SKM-1 treated with dmso at 0.1 percent for 144 hours (cell line): Measurements from ENCODE around the gene PSMD9.
"Not testable (repeated sequence)": the region's sequence is repeated elsewhere in the genome, so short reads cannot be mapped to it uniquely, and the experiment has no call there.

Source experiments
- DNase-seq: peaks from one replicate; lab custom pipeline; 2025; ENCODE audit not compliant: unreplicated experiment; lab: John Stamatoyannopoulos, UW

The PSMD9 gene

GRCh38 chr12:121917950-121918678 is 29.5 kb downstream of the PSMD9 start, which contains the start of gene CFAP251:
Gene CFAP251 (plus strand): TSS chr12:121918592. CDS start chr12:121921306, 2,714 bp downstream.
- peak; percentile 74 for DNase-seq

DNA sequence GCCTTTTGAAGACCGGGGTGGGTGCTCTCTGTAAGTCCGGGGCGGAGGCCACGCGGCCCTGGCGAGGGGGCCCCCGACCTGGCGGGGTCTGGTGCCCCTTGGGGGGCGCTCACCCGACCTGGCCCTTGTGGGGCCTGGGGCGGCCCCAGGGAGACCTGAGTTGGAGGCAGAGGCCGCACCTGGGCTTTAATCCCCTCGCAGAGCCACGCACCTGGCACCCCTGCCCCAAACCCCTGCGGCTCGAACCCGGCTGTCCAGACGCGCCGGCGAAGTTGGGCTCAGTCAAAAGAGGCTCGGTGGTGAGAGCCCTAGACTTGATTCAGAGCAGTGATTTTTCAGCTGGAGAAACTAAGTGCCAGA is 30.1 kb downstream of the PSMD9 start:
- DNase-seq: no peak

DNA sequence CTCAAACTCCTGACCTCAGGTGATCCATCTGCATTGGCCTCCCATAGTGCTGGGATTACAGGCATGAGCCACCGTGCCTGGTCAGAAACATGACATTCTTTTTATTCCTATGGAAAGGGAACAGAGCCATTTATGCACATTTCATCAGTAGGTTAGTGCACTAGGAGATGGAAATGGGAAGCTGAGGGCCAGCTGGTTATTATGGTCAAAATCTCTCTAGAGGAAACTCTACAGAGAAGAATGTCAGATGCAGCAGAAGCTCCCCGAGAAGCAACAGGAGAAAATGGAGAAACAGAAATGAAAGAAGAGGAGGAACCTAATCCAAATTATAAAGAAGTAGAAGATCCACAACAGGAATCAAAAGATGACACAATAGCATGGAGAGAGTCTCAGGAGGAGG is 32.5 kb downstream of the PSMD9 start:
- DNase-seq: no peak

DNA sequence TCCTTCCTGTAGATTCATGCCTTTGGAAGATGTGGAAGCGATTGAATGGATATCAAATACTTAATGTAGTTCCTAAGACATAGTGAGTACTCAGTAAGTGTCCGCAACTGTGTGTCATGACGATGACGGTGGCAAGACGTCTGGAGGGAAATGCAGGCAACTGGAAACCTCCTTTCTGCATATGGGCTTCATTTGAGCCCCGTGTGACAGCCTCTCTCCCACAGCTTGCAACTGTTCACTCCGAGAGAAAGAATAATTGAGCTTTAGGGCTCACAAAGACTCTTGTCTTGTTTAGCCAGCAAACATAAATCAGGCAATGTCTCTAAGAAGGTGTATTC is 36.7 kb downstream of the PSMD9 start:
- DNase-seq: no peak

DNA sequence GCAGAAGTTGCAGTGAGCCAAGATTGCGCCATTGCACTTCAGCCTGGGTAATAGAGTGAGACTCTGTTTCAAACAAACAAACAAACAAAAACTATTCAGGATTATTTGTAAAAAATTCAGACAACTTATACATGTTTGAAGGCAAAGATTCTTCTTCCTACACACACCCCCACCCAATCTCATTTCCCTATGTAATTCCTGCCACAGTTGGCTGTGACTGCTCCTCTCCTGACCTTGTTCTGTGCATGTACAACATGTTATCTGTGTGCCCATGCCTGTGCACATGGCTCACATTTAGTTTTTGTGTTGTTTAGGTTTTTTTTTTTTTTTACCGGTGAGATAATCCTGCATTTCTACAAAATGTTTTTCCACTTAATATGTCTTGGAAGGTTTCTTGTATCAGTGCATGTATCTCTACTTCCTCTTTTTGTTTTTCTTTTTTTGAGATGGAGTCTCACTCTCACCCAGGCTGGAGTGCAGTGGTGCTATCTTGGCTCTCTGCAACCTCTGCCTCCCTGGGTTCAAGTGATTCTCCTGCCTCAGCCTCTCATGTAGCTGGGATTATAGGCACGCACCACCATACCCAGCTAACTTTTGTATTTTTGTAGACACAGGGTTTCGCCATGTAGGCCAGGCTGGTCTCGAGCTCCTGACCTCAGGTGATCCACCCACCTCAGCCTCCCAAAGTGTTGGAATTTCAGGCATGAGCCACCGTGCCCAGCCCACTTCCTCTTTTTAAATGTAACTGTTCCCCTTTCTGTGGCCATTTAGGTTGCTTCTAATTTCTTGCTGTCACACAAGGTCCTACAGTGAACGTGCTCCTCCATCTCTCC is 38.5 kb downstream of the PSMD9 start:
- DNase-seq: peak; percentile 43

- no peak for DNase-seq
These were observed 39.2 kb downstream of the PSMD9 start for GRCh38 chr12:121927813-121928212.

GRCh38 chr12:121929545-121929944 is 41.0 kb downstream of the PSMD9 start:
- not testable (repeated sequence) for DNase-seq

- peak; percentile 2 for DNase-seq
These were observed 42.3 kb downstream of the PSMD9 start for GRCh38 chr12:121930862-121931261.

- no peak for DNase-seq
These were observed 43.6 kb downstream of the PSMD9 start for GRCh38 chr12:121932176-121932536.

- DNase-seq: no peak
These were observed 44.4 kb downstream of the PSMD9 start for GRCh38 chr12:121932914-121933521.

GRCh38 chr12:121933522-121934308 is 45.1 kb downstream of the PSMD9 start:
- no peak for DNase-seq

DNA sequence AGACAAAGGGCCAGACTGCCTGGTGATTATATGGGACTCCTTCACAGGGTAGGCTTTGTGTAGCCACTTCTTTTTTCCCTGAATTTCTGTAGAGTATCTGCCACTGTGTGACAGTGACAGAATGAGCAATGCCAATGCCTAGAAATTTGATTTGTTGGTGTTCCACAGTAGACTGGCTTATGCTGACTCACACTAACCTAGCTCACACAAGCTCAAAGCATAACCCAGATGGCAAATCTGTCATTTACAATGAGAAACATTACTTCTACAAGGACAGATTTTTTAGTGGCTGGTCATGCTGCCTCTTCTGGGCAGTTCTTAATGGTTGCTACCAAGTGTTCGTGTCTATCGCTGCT is 45.7 kb downstream of the PSMD9 start:
- DNase-seq: no peak

- no peak for DNase-seq
These were observed 49.1 kb downstream of the PSMD9 start for GRCh38 chr12:121937654-121938053.

DNA sequence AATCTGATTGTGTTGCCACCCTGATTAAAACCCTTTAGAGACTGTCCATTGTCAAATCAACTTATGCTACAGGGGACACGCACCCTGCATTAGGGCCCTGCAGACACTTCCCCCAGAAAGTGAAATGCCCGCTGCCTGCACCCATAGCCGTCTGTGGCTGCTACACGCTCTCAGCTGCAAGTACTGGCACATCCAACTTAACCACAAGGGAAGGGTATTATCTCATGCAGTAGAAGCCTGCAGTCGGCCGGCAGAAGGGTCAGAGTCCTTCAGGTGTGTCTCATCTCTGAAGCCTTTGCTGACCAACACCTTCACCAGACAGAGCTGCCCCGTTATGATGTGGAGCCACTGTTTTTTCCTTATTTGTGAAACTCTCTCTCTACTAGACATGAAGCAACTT is 50.6 kb downstream of the PSMD9 start:
- no peak for DNase-seq

GRCh38 chr12:121939992-121940766 is 51.6 kb downstream of the PSMD9 start:
- DNase-seq: no peak

GRCh38 chr12:121942145-121942718 is 53.6 kb downstream of the PSMD9 start:
- DNase-seq: no peak

DNA sequence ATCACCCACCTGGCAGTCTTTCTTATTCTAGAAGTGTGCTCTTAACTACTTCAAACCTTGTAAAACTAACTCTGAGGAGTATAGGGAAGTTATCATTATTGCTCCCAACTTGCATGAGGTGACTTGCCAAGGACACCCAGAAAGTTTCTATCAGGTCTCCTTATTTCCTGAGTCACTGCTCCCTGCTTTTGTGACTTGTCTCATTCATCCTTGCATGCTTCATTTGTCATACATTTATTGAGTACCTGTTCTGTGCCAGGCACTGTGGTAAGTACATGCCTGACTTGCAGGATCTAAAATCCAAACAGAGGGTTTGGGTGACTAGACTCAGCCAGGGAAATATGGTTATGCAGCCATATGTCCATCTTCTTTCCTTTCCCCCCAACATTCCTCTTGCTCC is 55.3 kb downstream of the PSMD9 start:
- no peak for DNase-seq

DNA sequence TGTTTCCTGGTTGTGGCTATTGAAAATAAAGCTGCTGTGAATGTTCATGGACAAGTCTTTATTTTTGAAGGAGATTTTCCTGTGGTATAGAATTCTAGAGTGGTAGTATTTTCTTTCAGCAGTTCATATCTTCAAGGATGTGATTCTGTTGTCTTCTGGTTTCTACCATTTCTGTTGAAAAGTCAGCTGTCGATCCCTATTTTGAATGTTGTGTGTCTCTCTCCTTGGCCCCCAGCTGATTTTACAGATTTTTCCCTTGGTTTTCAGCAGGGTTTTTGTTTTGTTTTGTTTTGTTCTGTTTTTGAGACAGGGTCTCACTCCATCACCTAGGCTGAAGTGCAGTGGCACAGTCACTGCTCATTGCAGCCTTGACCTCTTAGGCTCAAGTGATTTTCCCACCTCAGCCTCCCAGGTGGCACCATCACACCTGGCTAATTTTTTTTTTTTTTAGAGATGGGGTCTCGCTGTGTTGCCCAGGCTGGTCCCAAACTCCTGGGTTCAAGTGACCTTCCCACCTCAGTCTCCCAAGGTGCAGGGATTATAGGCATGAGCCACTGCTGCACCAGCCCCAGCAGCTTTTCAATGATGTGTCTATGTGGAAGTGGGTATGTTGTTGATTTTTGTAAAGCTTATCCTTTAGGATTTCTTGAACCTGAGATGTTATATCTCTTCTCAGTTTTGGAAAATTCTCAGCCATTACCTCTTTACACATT is 57.9 kb downstream of the PSMD9 start:
- no peak for DNase-seq

DNA sequence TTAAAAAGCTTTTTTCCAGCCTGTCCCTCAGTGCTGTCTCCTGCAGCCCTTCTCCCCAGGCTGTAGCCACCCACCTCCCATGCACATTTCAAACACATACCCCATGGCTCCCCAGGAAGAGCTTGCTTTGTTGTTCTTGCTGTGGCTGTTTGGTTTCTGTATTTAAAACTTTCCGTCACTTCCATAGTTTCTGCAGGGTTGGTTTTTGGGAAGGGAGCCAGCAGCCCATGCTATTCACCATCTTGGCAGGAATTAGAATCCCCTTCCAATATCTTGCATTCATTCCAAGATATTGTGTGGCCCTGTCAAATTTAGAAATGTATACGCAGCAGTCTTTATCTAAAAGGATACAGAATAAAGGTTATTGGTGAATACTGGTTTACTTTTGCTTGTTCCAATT is 59.4 kb downstream of the PSMD9 start:
- no peak for DNase-seq
